Measurements from ENCODE around the gene AK4. TPM values are rescaled to one million over a fixed set of nuclear protein-coding genes. Genes with fewer than 3 reads are reported as not detected.
A peak's percentile ranks its signal among the peaks of the same experiment; 100 is the strongest.
"Not testable (repeated sequence)": the region's sequence is repeated elsewhere in the genome, so short reads cannot be mapped to it uniquely, and the experiment has no call there.

AK4 gene
- total RNA-seq (2014; rRNA removed; shearing (Covaris generic)): 7.1 and 12.1 TPM in 2 replicates

DNA sequence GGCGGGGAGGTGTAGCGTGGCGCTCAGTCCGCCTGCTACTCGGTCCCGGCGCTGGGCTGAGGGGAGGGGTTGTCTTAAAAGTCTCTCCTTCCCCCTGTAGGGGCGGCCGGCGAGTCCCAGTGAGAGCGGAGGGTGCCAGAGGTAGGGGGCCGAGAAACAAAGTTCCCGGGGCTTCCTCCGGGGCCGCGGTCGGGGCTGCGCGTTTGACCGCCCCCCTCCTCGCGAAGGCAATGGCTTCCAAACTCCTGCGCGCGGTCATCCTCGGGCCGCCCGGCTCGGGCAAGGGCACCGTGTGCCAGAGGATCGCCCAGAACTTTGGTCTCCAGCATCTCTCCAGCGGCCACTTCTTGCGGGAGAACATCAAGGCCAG is at the start of gene AK4:
Gene AK4, plus strand, starts transcription at position 26 of the 370 bp plus-strand sequence. Its CDS starts 205 bp downstream, at position 231.
- DNase-seq (ENCODE audit: low read depth): not testable (repeated sequence)

DNA sequence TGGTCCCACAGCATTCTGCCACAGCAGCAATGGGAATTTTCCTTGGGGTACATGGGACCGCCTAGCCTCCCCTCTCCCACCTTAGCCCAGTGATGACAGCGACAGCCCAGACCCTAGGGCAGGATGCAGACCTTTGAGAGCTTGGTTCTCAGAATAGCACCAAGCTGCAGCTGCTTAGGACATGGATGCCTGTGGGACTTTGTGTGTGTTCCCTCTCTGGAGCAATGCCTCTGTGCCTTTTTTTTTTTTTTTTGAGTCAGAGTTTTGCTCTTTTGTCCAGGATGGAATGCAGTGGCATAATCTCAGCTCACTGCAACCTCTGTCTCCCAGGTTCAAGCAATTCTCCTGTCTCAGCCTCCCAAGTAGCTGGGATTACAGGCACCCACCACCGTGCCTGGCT is 44.2 kb upstream of the AK4 start:
- no peak for DNase-seq (ENCODE audit: low read depth)

DNA sequence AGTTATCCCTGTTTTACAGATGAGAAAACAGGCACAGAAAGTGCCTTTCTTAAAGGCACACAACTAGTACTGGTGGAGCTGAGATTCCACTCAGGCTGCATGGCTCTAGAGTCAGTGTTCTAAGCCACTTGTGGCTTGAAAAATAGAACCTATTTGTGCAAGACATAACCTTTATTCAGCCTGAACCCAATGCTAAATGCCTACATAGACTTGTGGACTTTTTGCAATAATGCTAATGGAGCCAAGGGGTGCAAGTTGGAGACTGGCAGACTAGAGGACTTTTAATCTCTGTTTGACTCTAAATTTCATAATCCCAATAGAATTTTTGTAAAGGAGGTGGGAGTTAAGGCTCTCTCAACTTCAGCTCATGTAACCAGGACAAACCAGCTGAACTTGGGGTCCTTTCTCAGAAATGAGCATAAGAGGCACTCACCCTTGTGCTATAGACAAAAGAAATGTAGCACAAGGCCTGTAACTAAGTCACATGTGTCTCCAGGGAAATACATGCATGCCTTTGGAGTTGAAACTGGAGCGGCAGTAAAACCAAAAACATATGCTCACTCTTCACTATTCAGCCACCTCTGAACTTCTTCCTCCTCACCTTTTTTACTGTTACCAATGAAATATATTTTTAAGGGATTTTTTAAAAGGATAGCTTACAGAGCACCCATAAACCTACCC is 43.0 kb upstream of the AK4 start:
- no peak for DNase-seq (ENCODE audit: low read depth)

DNA sequence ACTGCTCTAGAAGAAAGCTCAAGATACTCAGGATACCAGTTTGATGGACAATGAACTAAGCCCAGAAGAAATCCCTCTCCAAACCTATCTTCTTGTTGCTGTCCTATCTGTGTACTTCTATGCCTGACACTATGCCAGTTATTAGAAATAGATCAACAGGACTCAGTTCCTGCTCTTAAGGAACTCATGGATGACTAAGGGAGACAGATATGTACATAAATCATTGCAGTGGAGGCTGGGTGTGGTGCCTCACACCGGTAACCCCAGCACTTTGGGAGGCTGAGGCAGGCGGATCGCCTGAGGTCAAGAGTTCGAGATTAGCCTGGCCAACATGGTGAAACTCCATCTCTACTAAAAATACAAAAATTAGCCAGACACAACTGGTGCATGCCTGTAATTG is 42.4 kb upstream of the AK4 start:
- no peak for DNase-seq (ENCODE audit: low read depth)

DNA sequence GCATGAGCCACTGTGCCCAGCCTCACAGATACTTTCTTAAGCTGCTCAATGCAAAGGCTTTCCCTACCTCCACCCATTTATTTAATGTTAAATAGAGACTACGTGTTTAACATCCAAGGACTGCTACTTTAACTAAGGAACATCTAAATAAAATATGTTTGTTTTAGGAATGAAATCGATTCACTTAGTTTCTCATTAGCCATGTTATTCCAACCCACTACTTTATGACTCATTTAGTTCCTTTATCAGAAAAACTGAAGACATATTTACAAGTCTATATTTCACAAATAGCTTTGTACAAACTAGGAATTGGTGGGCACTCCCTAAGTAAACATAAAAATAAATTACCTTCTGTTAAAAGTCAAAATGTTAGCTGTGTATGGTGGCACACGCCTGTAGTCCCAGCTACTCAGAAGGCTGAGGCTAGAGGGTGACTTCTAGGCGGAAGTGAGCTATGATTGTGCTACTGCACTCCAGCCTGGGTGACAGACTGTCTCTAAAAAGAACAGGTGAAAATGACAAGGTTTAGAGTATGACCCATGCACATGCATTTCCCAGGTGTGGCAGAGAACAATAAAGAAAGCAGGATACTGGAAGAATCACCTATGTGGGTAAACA is 39.9 kb upstream of the AK4 start:
- DNase-seq (ENCODE audit: low read depth): no peak

DNA sequence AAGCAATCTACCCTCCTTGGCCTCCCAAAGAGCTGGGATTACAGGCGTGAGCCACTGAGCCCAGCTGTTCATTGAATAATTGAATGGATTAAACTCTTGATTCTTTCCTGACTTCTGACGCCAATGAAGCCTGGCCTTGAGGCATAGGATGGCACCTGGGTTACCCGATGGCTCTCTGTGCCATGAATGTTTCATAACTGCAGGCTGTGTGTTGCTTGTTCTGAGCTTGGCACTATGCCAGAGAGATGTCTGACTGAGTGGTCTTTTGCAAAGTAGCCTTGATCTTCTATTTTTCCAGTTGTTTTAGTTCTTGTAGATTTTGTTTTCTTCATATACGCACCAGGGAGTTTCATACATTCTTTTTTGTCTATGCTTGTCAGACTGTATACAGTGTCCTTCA is 38.5 kb upstream of the AK4 start:
- no peak for DNase-seq (ENCODE audit: low read depth)

DNA sequence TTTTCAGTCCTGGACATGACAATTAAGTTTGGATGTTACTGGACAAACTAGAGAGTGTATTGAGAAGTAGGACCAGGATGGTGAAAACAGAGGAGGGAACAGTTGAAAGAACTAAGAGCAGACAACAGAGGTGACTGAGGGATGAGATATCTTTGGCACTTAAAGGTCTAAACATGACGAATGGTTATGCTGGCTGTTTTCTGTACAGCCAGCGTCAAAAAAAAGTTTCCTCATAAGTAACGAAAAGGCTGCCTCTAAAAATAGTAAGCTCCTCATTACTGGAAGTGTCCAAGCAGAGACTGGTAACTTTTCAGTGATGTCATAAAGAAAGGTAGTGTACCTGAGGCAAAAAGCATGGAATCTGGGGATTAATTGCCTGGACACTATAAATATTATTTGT is 35.2 kb upstream of the AK4 start:
- DNase-seq (ENCODE audit: low read depth): no peak

DNA sequence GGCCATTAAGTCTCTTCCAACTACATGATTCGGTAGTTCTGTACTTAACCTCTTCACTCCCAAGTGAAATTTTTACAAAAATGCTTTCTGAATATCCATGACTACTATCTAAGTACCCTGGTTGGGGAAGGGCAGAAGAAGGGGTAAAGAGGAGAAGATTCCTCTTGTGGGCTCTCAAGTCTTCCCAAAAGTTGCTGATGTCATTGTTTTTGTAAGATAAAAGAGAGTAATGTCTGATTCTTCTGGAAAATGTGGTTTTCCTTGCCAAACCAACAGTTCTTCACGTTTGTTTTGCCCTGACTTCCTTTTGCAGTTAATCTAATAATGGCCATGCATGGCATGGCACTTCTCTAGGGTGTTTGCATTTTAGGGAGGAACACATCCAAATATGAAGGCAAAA is 34.7 kb upstream of the AK4 start:
- DNase-seq (ENCODE audit: low read depth): no peak

DNA sequence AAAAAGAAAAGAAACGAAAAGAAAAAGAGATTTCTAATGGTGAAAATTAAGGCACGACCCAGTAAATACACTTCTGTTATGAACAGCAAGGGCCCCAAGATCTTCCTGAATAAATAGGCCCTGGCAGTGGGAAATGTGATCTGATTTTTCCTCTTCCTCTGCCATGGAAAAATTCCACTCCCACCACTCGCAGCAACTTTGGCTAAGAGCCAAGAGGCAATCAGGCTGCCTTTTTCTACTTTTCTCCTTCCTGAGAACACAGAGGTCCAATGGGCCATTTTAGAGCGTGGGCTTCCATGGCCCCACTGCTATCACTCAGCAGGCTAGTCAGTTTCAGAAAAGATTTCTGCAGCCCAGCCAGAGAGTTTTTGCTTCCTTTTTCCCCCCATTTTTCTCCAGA is 33.7 kb upstream of the AK4 start:
- peak; percentile 23 for DNase-seq (ENCODE audit: low read depth)

DNA sequence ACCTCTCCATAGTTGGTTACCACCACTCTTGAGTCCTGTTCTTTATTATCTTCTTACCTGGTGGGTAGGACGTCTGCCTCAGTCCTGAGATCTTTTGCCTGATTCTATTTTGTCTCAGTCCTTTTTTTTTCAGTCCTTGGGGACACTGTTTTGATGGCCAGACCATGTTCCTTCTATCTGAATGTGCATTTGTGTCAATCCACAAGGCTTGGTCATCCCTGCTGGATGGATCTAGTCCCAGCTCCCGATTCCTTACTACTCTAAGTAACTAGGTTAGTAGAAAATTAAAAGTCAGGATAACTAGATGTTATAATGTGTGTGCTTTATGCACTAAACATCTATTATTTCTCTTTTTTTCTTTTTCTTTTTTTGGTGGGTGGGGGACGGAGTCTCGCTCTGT is 28.1 kb upstream of the AK4 start:
- DNase-seq (ENCODE audit: low read depth): no peak

DNA sequence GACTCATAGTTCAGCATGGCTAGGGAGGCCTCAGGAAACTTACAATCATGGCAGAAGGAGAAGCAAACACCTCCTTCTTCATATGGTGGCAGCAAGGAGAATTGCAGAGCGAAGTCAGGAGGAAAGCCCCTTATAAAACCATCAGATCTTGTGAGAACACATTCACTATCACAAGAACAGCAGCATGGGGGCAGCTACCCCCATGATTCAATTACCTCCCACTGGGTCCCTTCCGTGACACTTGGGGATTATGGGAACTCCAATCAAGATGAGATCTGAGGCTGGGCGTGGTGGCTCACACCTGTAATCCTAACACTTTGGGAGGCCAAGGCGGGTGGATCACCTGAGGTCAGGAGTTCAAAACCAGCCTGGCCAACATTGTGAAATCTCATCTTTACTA is 18.9 kb upstream of the AK4 start:
- DNase-seq (ENCODE audit: low read depth): not testable (repeated sequence)

DNA sequence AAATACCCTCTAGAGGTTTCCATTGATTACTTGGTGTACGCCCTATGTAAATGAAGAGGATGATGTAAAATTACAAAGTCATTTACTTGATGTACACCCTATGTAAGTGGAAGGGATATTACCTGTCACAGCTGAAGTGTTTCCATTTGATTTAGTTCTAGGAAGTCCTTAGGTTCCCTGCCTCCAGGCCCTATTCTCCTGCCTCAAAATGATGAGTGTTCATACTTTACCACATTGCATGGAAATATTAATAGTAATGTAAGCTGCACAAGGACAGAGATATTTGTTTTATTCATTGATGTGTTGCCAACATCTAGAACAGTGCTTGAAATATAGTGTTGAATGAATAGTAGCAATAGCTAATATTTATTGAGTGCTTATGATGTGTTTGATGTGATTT is 9.5 kb upstream of the AK4 start:
- no peak for DNase-seq (ENCODE audit: low read depth)

DNA sequence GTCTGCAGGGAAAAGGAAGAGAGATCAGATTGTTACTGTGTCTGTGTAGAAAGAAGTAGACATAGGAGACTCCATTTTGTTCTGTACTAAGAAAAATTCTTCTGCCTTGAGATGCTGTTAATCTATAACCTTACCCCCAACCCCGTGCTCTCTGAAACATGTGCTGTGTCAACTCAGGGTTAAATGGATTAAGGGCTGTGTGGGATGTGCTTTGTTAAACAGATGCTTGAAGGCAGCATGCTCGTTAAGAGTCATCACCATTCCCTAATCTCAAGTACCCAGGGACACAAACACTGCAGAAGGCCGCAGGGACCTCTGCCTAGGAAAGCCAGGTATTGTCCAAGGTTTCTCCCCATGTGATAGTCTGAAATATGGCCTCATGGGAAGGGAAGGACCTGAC is 8.2 kb upstream of the AK4 start:
- not testable (repeated sequence) for DNase-seq (ENCODE audit: low read depth)

DNA sequence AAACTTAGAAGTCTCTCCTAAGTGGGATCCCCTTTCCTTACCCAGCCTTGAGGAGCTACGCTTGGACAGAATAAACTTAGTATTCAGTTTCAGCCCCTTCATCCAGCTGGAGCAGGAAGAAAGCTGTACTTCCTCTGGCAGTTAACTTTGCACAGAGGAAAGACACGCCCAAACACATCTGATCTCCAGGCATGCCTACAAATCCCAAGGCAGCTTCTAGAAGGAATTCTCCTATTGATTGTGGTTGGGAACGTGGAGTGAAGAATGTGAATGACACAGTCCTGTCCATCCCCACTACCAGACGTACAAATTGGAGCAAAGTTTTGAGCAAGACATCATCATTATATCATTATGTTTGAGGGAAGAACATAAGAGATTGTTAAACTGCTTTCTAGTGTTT is 6.6 kb upstream of the AK4 start:
- peak; percentile 46 for DNase-seq (ENCODE audit: low read depth)

DNA sequence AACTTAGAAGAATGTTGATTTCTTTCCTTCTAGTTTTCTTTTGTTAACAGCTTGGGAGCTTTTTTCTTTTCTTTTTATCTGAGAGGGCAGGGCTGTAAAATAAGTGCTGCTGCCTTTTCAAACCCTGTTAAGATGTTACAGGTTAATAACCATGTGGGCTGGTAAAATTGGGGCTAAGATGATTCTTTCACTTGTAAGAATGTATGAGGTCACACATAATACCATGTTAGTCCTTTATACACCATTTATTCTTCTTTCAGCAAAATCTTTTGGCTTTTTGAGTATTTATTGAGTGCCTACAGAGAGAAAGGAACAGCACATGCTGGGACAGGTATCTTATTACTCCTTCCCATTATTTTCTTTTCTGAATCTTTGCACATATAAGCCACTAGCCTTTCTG is 6.1 kb upstream of the AK4 start:
- DNase-seq (ENCODE audit: low read depth): no peak

DNA sequence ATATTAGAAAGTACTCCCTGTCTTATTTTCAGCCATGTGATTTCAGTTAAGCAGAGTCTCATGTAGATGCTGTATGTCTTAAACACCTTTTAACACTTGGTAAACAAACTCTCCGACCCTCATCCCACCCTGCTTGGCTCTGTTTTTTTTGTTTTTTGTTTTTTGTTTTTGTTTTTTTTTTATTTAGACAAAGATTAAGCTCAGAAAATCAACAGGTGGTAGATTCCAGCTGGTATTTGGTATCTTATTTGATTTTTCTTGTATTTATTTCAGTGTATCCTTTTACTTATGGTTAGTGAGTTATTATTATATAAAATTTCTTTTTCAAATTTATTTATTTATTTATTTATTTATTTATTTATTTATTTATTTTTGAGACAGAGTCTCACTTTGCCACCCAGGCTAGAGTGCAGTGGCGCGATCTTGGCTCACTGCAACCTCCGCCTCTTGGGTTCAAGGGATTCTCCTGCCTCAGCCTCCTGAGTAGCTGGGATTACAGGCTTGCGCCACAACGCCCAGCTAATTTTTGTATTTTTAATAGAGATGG is 4.8 kb upstream of the AK4 start:
- DNase-seq (ENCODE audit: low read depth): not testable (repeated sequence)

DNA sequence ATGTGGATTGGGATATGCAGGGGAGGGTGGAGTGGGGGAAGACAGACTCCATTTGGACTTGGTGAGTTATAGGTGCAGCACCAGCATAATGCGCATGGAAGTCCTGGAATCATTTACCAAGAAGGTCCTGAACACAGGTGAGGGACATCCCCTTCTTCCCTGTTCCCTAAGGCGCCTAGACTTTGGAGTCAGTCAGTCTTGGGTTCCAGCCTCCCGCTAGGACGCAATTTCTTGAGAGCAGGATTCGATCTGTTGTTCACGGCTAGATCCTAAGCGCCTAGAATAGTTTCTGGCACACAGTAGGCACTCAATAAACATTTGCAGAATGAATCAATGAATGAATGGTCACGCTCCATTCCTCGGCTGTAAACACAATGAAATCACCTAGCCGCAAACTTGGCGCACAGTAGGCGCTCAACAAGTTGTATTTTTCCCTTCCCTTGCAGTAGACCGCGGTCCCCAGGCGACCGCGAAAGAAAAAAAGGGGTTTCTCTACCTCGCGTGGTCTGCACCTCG is 1.0 kb upstream of the AK4 start:
- DNase-seq (ENCODE audit: low read depth): peak; percentile 33

DNA sequence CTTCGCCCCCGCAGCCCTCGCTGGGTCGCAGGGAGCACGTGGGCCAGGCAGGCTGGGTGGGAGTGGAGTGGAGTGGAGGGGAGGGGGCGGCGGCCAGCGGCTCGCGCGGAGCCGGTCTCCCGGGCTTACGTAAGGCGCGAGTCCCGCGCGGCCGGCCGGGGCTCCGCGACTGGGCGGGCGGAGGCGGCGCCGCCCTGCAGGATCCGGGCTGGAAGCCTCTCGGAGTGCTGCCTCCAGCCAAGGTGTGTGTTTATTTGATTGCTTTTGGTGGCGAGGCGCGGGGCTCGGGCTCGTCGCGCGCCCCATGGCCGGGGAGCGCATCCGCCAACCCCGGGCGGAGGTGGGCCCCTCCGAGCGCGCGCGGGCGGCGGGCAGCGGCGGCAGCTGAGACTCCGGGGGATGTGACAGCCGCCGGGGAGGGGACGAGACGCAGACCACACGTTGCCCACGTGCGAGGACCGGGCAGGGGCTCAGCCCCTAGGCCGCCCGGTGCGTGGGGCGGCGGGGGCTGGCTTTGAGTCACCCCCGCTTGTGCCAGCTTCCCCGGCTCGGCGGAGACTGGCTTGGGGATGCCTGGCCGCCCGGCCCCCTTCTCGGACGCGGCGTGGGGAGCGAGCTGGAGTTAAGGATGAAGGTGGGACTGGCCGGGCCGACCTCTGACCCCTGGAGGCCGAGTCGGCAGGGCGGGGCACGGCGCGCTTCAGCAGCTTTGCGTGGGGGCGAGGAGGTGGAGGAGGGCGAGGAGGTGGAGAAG is 402 bp upstream of the AK4 start:
- DNase-seq (ENCODE audit: low read depth): peak; percentile 59

DNA sequence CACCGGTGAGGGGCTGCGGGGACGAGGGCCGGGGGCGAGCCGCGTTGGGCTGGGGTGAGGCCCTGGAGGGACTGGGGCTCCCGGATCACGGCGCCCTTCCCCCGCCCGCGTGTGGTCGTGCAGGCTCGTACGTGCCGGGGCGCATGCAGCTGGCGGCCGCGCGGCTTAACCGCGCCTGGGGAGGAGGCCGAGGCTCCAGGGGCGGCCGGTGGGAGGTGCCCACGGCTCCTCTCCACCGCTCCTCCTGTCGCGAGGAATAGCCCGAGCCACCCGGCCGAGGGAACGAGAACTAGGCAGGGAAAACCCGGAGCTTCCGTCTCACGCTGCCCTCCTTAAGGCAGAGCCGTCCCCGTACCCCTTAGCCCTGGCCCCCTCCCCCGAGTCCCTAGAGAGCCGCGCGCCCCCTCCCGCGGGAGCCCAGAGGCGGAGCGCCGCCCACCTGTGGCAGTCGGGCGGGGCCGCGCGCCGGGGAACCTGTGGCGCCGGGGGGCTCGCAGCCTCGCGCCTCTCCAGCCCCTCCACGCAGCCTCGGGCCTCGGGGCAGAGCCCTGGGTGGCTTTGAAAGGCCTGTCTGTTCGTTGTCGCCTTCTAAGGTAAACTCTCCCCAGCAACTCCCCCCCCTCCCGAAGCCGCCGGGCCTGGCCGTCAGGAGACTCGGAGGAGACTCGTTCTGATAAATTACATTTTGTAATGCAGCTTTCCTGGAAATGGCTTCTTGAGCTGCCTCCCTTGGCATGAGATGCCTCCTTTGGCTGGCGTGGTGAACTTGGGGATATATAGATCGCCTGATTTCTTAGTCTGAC is 746 bp downstream of the AK4 start:
- DNase-seq (ENCODE audit: low read depth): peak; percentile 71

DNA sequence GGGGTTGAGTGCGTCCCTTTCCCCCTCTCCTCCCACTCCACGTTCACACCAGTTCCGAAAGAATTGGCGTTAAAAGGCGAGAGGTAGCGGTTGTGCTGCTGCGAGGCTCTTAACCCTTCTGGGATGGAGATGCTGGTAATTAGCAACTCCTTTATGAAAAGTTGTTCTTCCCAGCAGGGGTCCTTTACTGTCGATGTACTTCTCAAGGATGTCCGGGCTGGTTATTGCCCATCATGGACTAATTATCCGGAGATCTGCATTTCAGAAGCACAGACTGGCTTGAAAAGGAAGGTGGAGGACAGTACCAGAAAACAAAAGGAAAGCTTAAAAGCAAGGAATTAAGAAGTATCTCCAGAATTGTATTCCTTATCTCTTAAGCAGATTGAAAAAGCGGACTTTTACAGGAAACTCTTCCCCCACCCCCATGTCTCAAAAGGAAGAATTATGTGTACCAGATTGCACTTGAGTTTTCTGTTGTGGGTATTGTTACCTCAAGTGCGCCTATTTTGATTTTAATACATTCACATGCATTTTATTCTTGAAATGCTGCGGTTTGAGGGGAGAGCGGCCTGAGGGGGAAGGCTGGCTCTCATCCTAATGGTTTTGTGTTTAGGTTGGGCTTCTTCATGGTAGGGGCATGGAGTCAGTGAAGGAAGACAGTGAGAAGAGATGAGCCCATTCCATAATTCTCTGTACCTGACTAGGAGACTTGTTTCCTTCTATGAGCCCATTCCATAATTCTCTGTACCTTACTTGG is 1.5 kb downstream of the AK4 start:
- no peak for DNase-seq (ENCODE audit: low read depth)

DNA sequence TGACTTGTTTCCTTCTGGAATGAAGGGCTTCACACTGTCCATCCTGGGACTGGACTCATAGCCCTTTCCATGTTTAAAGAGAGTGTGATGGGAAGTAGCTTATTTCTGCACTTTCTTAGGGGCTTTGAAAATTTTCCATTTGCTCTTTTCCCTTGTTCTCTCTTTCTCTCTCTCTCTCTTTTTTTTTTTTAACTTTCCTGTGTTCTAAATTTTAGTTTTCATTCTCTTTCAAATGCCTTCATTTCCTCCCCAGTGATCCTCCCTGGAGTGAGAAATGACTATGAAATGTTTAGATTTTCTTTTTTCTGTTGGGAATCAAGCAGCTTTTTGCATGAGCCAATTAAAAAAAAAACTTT is 2.1 kb downstream of the AK4 start:
- no peak for DNase-seq (ENCODE audit: low read depth)
